Fibroblast of mammary gland (primary cell): ENCODE results near the gene NUP188.
A peak's percentile ranks its signal among the peaks of the same experiment; 100 is the strongest.

Experiments
- DNase-seq: peaks from one replicate; pipeline ENCODE4 v3.0.0-alpha.2; 2010; ENCODE audit warnings: low read depth
- H3K4me3 ChIP-seq: 2 replicates; pipeline ENCODE4 v1.5.1; 2011; ENCODE audit warnings: low read depth, mild to moderate bottlenecking, low read length, moderate library complexity; ENCODE audit not compliant: control insufficient read depth
- TF ChIP-seq, protein P1 (sequence below): conservative IDR thresholded peaks from 2 replicates; pipeline ENCODE4 v1.5.1; 2011; ENCODE audit warnings: low read depth, low read length, inconsistent platforms; ENCODE audit not compliant: control insufficient read depth, insufficient read depth

Gene NUP188

DNA sequence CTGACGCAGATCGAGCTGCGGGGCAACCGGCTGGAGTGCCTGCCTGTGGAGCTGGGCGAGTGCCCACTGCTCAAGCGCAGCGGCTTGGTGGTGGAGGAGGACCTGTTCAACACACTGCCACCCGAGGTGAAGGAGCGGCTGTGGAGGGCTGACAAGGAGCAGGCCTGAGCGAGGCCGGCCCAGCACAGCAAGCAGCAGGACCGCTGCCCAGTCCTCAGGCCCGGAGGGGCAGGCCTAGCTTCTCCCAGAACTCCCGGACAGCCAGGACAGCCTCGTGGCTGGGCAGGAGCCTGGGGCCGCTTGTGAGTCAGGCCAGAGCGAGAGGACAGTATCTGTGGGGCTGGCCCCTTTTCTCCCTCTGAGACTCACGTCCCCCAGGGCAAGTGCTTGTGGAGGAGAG is 31.3 kb upstream of the NUP188 start:
- DNase-seq, result peak; percentile 70
- H3K4me3 ChIP-seq, result no peak overlapping the region
- TF ChIP-seq, protein P1, sequence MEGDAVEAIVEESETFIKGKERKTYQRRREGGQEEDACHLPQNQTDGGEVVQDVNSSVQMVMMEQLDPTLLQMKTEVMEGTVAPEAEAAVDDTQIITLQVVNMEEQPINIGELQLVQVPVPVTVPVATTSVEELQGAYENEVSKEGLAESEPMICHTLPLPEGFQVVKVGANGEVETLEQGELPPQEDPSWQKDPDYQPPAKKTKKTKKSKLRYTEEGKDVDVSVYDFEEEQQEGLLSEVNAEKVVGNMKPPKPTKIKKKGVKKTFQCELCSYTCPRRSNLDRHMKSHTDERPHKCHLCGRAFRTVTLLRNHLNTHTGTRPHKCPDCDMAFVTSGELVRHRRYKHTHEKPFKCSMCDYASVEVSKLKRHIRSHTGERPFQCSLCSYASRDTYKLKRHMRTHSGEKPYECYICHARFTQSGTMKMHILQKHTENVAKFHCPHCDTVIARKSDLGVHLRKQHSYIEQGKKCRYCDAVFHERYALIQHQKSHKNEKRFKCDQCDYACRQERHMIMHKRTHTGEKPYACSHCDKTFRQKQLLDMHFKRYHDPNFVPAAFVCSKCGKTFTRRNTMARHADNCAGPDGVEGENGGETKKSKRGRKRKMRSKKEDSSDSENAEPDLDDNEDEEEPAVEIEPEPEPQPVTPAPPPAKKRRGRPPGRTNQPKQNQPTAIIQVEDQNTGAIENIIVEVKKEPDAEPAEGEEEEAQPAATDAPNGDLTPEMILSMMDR, result no peak

DNA sequence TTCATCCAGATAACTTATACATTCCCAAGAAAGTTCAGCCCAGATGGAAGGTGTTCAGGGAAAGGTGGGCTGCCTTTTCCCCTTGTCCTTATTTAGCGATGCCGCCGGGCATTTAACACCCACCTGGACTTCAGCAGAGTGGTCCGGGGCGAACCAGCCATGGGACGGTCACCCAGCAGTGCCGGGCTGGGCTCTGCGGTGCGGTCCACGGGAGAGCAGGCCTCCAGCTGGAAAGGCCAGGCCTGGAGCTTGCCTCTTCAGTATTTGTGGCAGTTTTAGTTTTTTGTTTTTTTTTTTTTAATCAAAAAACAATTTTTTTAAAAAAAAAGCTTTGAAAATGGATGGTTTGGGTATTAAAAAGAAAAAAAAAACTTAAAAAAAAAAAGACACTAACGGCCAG is 30.8 kb upstream of the NUP188 start:
- H3K4me3 ChIP-seq, result no peak overlapping the region
- TF ChIP-seq, protein P1, result no peak
- DNase-seq, result no peak

DNA sequence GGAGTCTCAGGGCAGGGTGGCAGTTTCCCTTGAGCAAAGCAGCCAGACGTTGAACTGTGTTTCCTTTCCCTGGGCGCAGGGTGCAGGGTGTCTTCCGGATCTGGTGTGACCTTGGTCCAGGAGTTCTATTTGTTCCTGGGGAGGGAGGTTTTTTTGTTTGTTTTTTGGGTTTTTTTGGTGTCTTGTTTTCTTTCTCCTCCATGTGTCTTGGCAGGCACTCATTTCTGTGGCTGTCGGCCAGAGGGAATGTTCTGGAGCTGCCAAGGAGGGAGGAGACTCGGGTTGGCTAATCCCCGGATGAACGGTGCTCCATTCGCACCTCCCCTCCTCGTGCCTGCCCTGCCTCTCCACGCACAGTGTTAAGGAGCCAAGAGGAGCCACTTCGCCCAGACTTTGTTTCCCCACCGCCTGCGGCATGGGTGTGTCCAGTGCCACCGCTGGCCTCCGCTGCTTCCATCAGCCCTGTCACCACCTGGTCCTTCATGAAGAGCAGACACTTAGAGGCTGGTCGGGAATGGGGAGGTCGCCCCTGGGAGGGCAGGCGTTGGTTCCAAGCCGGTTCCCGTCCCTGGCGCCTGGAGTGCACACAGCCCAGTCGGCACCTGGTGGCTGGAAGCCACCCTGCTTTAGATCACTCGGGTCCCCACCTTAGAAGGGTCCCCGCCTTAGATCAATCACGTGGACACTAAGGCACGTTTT is 30.2 kb upstream of the NUP188 start:
- no peak overlapping the region for H3K4me3 ChIP-seq
- peak; percentile 88 for DNase-seq
- TF ChIP-seq, protein P1, result no peak

DNA sequence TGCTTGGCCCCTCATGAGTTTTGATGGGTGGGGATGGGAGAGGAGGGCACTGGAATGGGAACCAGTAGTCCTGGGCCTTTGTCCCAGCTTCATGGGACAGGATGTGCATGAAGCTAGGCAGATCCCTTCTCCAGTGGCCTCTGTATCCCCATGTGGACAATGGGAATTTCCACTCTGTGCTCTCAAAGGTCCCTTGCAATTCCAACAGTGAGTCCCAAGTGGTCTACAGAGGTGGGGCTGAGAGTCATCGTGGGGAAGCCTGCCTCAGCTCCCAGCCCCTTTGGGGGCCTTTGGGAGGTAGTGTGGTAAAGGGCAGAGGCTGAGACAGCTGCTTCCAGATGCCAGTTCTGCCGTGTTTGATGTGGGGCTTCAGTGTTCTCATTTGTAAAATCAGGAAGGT is 28.6 kb upstream of the NUP188 start:
- no peak for DNase-seq
- H3K4me3 ChIP-seq, result no peak overlapping the region
- TF ChIP-seq, protein P1, result no peak

DNA sequence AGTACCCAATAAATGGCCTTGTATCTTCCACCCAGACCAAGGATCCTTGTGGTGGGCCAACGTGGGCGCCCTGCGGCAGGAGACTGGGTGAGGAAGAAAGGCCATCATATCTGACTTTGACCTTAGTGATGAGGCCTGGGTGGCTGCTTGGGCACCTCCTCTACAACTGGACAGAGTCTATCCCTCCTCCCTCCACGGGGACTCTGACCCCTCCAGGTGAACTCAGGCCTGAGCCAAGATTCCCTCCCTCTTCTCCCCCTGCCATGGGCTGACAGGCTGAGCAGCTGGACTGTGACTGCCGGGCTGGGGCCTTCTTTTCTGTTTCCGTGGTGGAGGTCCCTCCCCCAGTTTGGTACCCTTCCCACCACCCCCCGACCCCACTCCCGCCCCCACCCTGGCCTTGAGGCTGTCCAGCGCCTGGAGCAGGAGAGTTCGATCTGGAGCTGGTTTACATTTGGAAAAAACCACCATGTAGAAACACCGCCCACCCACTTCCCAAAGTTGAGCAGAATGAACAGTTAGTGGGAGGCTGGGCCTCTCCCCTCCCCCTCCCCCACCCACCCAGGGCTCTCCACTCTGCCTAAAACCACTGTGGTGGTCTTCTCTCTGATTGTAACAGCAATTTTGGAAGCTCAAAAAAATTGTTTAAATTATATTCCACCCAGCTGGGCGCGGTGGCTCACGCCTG is 28.0 kb upstream of the NUP188 start:
- no peak for DNase-seq
- TF ChIP-seq, protein P1, result no peak
- H3K4me3 ChIP-seq, result no peak overlapping the region

DNA sequence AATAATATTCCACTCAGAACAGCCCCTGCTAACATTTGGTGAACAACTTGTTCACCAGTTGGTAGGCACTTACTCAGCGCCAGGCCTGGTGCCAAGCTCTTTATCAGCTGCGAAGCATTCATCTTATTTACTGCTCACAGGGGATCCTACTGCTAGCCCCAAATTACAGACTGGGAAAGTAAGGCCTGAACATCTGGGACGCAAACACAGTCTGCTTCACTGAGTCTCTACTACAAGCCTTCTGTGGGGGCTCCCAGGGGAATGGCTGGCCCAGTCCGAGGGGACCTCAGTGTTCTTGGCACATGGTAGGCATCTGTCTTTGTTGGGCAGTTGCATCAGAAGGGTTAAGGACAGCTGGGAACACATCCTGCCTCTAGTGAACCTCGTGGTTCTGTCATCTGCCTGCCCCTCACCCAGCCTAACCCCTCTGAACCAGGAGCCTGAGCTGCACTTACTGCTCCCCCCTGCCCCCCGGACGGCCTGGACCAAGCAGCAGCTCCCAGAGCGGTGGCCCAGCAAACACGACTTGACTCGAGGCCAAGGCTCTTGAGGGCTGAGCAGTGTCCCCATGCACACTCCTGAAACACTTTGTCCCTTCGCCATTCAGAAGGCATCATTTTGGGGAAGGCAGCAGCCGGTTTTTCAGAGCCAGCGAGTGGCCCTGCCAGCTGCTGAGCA is 27.0 kb upstream of the NUP188 start, which contains the start of gene PHYHD1:
Gene PHYHD1 (plus strand): TSS at position 602 of the 678 bp plus-strand sequence. CDS start 1,342 bp downstream, outside the sequence.
- DNase-seq, result peak; percentile 92
- no peak within 1 kb of the TSS for H3K4me3 ChIP-seq
- TF ChIP-seq, protein P1, result no peak
